GM18519 (cell line): Measurements from ENCODE around the gene PIK3C3.

Experiments
- ATAC-seq: cut with Tn5 transposase; IDR thresholded peaks from one replicate; pipeline ENCODE4 v1.9.1; 2021; ENCODE audit warnings: mild to moderate bottlenecking, moderate library complexity; ENCODE audit not compliant: unreplicated experiment, low FRiP score

Gene PIK3C3

GRCh38 chr18:42112657-42113420, 157.8 kb downstream of the PIK3C3 start:
- ATAC-seq, result no peak

GRCh38 chr18:42113529-42114191, 158.6 kb downstream of the PIK3C3 start:
- ATAC-seq, result peak; percentile 32

- ATAC-seq, result peak; percentile 93
Observed at GRCh38 chr18:42114310-42114943, 159.4 kb downstream of the PIK3C3 start.

- no peak for ATAC-seq
Observed at GRCh38 chr18:42126586-42126985, 171.6 kb downstream of the PIK3C3 start.

GRCh38 chr18:42131066-42131929, 176.3 kb downstream of the PIK3C3 start:
- ATAC-seq, result no peak

GRCh38 chr18:42131930-42132244, 176.9 kb downstream of the PIK3C3 start:
- ATAC-seq, result no peak
